Measurements from ENCODE around the gene TEX19. TPM values are rescaled to one million over a fixed set of nuclear protein-coding genes. Genes with fewer than 3 reads are reported as not detected.
A peak's percentile ranks its signal among the peaks of the same experiment; 100 is the strongest.
"Not testable (repeated sequence)": the region's sequence is repeated elsewhere in the genome, so short reads cannot be mapped to it uniquely, and the experiment has no call there.

The TEX19 gene
- total RNA-seq, 1 donor from 2014 or later, result 0.09 TPM

DNA sequence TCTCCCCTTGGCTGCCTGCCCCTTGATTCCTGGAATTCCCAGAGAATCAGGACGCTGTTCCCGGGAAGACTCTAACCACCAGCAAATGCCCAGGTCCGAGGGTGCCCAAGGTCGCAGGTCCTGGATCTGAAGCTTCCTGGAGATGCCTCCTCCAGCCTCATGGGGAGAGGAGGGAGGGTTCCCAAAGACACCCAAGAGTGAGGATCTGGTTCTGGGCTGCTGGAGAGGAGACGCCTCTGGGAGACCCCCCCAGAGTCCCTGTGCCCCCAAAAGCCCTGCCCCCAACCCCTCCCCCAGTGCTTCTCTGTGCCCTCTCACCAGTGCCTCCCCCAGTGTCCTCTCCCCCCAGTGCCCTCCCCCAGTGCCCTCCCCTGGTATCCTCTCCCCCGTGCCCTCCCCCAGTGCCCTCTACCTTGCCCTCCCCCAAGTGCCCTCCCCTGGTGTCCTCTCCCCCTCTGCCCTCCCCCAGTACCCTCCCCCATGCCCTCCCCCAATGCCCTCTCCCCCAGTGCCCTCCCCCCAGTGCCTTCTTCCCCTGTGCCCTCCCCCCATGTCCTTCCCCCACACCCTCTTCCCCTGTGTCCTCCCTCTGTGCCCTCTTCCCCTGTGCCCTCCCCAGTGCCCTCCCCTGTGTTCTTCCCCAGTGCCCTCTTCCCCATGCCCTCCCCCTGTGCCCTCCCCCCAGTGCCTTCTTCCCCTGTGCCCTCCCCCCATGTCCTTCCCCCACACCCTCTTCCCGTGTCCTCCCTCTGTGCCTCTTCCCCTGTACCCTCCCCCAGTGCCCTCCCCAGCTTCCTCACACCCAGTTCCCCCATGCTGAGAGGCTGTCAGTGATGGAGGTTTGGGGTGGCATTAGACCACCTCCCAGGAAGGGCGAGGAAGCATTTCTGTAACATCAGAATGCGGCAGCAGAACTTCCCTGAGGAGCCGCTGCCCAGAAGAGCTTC, 19.1 kb upstream of the TEX19 start:
- no peak for DNase-seq
- Mint-ChIP-seq H3K36me3 (ENCODE audit: low read depth) (peaks cover 1% of the 10 kb centered on the region), H3K27ac (no peak overlapping the region), H3K4me3 (no peak overlapping the region), H3K4me1 (peaks cover 17% of the 10 kb centered on the region), H3K9me3 (no peaks in the 10 kb centered on the region), H3K27me3 (peaks cover 4% of the 10 kb centered on the region)
- intact Hi-C loops (cut with micrococcal nuclease), result no loop called here

DNA sequence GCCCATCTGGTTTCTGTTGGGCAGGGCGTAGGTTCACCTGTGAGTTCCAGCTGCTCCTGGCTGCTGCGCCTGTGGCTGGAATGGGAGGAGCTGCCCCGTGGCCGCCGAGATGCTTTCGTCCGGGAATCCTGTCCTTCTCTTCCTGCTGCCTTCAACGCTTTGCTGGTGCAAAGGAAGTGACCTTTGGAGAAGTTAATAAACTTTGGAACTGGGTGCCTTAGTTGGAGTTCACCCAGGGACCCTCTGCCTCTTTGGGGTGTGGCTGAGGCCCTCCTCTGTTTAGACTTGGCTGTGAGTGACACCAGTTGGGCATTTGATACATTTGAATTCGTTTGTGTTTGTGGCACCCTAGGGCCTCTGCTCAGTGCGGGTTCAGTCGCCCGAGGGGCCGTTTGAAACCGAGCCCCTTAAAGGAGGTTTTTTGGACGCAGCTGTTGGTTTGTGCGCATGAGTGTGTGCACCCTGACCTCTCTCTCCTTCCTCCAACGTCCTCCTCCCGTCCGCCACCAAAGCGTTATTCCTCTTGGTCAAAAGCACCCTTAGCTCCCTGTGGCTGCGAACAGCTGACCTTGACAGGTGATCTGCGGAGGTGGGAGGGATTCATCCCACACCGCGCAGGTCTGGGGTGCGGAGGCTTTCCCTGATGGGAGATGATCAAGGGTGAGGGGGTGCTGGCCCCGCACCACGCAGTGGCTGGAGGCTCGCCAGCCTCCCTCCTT, 16.5 kb upstream of the TEX19 start:
- DNase-seq, result no peak
- H3K27ac Mint-ChIP-seq, result no peak overlapping the region
- H3K4me3 Mint-ChIP-seq, result no peak overlapping the region
- peaks cover 6% of the 10 kb centered on the region for H3K27me3 Mint-ChIP-seq
- no peaks in the 10 kb centered on the region for H3K9me3 Mint-ChIP-seq
- H3K36me3 Mint-ChIP-seq (ENCODE audit: low read depth), result no peaks in the 10 kb centered on the region
- peaks cover 10% of the 10 kb centered on the region for H3K4me1 Mint-ChIP-seq
- intact Hi-C loops (cut with micrococcal nuclease), result no loop called here

DNA sequence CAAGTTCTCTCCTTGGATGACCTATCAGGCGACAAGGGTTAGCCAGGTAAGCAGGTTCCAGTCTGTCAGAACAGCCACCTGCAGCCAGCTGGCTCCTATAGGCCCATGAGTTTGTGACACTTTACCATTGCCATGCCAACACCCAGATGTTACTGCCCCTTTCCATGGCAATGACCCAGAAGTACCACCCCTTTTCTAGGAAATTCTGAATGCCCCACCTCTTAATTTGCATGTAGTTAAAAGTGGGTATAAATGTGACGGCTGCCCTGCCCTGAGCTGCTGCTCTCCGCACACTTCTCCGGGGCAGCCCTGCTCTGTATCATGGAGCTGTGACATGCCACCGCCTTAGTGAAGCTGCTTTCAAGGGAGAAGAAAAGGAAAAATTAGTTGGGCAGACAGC, 15.5 kb upstream of the TEX19 start:
- Mint-ChIP-seq H3K9me3 (no peaks in the 10 kb centered on the region), H3K27ac (no peak overlapping the region), H3K4me3 (no peak overlapping the region), H3K27me3 (peaks cover 6% of the 10 kb centered on the region), H3K36me3 (ENCODE audit: low read depth) (no peaks in the 10 kb centered on the region), H3K4me1 (peaks cover 10% of the 10 kb centered on the region)
- intact Hi-C loops (cut with micrococcal nuclease), result no loop called here
- no peak for DNase-seq

DNA sequence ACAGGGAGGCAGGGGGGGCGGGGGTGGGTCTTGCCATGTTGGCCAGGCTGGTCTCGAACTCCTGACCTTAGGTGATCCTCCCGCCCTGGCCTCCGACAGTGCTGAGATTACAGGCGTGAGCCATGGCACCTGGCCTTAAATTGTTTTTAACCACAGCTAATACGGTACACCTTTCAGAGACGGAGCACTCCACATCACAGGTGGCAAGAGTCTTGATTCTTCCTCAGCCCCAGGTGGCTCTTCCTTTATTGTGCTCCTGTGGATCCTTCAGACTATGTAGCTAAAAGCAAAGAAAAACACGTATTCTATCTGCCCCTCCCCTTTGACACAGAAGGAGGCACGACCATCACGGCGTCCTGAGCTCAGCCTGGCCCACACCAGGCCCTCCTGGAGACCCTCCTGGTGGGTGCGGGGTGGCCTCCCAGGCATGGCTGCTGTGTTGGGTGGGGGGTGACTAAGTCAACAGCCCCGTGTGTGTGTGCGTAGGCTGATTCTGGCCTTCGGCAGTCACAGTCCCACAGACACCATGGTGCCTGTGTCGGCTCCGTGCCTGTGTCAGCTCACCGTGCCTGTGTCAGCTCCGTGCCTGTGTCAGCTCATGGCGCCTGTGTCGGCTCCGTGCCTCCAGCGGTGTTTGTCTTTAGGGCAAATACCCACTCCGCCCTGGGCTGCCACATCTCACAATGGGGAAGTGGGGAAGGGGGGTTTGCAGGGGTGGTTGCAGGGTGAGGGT, 14.7 kb upstream of the TEX19 start:
- Mint-ChIP-seq H3K4me1 (peaks cover 6% of the 10 kb centered on the region), H3K36me3 (ENCODE audit: low read depth) (no peaks in the 10 kb centered on the region), H3K4me3 (no peak overlapping the region), H3K27me3 (peaks cover 6% of the 10 kb centered on the region), H3K9me3 (no peaks in the 10 kb centered on the region), H3K27ac (no peak overlapping the region)
- intact Hi-C loops (cut with micrococcal nuclease), result no loop called here
- DNase-seq, result no peak

DNA sequence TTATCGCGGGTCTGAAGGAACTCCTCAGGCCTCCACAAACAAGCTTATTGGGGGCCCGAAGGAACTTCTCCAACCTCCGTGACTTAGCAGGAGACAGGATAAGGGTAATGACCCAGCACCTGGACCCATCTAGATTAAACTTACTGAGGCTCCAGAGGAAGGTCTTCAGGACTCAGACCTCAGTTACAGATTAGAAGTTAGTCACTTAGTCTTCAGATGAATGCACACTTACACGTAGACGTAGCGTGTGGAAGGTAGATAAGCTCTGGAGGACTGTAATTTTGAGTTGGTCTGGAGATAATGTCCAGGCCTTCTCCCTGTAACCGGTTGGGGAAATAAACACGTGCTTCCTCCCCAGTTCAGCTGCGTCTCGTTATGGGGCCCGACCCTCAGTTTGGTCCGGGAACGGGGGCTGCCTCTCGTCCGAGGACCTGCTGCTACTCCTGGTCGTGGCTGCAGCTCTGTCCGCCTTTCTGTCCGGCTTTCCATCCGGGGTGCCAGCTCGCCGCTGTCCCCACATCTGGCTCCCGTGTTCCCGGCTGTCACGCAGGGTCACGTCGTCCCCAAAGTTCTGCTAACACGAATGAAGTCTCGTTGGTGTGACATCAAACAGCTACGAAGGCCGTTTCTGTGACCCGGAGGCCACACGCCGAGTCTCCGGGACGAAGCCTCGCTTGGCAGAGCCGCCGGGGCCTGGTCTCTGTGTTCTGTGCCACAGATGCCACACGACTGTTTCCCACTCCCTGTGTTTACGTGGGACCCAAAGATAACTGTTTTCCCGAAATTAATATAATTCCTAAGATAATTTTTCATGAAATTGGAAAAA, 13.7 kb upstream of the TEX19 start:
- intact Hi-C loops (cut with micrococcal nuclease), result no loop called here
- peaks cover 8% of the 10 kb centered on the region for H3K27me3 Mint-ChIP-seq
- no peak for DNase-seq
- H3K36me3 Mint-ChIP-seq (ENCODE audit: low read depth), result no peaks in the 10 kb centered on the region
- no peak overlapping the region for H3K4me3 Mint-ChIP-seq
- no peaks in the 10 kb centered on the region for H3K9me3 Mint-ChIP-seq
- peaks cover 6% of the 10 kb centered on the region for H3K4me1 Mint-ChIP-seq
- no peak overlapping the region for H3K27ac Mint-ChIP-seq

DNA sequence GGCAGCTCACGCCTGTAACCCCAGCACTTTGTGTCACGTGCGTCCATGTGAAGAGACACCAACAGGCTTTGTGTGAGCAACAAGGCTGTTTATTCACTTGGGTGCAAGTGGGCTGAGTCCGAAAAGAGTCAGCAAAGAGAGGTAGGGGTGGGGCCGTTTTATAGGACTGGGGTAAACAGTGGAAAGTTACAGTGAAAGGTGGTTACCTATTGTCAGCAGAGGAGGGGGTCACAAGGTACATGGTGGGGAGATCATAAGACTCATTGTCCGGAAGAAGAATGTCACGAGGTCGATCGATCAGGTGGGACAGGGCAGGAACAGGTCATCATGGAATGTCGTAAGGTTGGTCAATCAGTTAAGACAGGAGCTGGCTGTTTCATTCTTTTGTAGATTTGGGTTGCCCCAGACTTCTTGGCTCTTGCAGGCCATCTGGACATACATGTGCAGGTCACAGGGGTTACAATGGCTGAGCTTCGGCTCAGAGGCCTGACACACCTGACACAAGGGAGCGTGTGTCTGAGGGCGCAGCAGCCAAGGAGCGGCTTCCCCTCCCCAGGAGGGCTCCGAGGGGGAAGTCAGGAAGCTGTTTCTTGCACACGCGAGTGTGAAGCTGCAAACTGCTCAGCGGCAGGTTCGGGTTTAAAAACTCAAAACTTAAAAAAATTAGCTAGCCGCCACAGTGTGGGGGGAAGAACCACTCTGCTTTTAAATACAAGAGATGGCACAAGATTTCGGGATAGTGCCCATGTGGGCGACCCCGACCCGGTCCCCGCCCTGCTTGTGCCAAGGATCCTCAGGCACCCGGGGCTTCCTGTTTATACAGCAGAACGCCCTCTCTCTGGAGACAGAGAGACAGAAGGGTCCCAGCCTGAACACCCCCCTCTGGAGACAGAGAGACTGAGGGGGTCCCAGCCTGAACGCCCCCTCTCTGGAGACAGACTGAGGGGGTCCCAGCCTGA, 12.4 kb upstream of the TEX19 start:
- Mint-ChIP-seq H3K4me3 (no peak overlapping the region), H3K27ac (no peak overlapping the region), H3K36me3 (ENCODE audit: low read depth) (no peaks in the 10 kb centered on the region), H3K4me1 (peaks cover 7% of the 10 kb centered on the region), H3K9me3 (no peaks in the 10 kb centered on the region), H3K27me3 (peaks cover 8% of the 10 kb centered on the region)
- intact Hi-C loops (cut with micrococcal nuclease), result no loop called here
- no peak for DNase-seq

DNA sequence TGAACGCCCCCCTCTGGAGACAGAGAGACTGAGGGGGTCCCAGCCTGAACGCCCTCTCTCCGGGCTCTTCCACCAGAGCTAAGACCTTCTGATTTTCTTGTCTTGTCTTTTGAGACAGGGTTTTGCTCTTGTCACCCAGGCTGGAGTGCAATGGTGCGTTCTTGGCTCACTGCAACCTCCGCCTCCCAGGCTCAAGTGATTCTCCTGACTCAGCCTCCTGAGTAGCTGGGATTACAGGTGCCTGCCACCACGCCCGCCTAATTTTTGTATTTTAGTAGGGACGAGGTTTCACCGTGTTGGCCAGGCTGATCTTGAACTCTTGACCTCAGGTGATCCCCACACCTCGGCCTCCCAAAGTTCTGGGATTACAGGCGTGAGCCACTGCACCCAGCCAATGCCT, 11.1 kb upstream of the TEX19 start:
- H3K4me3 Mint-ChIP-seq; H3K9me3 Mint-ChIP-seq; DNase-seq; H3K27ac Mint-ChIP-seq; H3K36me3 Mint-ChIP-seq (ENCODE audit: low read depth); H3K4me1 Mint-ChIP-seq; intact Hi-C loops (cut with micrococcal nuclease); H3K27me3 Mint-ChIP-seq: not testable (repeated sequence)

DNA sequence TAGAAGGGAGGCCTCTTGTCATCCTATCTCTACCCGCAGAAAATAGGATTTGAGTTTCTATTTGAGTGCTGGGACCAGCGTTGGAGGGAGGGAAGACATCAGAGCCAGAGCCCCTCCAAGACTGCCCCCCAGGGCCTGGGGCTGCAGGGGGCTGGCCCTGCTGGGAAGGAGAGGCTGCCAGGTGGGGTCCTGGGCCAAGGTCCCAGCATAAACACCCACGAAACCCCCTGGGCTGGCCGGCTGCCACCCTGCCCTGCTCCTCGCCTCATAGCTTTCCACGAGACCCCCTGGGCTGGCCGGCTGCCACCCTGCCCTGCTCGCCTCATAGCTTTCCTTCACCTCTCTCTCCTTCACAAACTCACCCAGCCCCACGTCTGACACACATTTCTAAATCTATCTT, 10.6 kb upstream of the TEX19 start:
- DNase-seq, result no peak
- Mint-ChIP-seq H3K27ac (no peak overlapping the region), H3K9me3 (no peaks in the 10 kb centered on the region), H3K4me1 (peaks cover 7% of the 10 kb centered on the region), H3K27me3 (peaks cover 7% of the 10 kb centered on the region), H3K36me3 (ENCODE audit: low read depth) (no peaks in the 10 kb centered on the region), H3K4me3 (no peak overlapping the region)
- intact Hi-C loops (cut with micrococcal nuclease), result no loop called here

DNA sequence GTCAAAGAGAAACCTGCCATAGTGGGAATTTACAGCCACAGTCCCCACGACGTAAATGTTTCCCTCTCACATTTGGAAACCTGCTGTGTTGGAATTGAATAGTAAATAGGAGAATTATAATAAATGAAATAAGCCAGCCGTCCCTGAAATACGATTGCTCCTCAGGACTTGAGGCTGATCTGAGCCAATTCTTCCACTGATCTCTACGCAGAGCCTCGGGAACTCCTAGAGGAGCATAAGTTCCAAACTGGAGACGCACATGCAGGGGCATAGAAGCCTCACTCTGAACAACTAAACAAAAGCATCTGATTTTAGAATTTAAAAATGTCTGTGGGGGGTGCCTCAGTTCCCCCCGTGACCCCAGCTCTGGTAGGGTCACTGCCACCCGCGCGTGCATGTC, 10.2 kb upstream of the TEX19 start:
- intact Hi-C loops (cut with micrococcal nuclease), result no loop called here
- no peak overlapping the region for H3K27ac Mint-ChIP-seq
- no peaks in the 10 kb centered on the region for H3K9me3 Mint-ChIP-seq
- H3K4me1 Mint-ChIP-seq, result peaks cover 7% of the 10 kb centered on the region
- no peak for DNase-seq
- no peak overlapping the region for H3K4me3 Mint-ChIP-seq
- no peaks in the 10 kb centered on the region for H3K36me3 Mint-ChIP-seq (ENCODE audit: low read depth)
- H3K27me3 Mint-ChIP-seq, result peaks cover 5% of the 10 kb centered on the region

DNA sequence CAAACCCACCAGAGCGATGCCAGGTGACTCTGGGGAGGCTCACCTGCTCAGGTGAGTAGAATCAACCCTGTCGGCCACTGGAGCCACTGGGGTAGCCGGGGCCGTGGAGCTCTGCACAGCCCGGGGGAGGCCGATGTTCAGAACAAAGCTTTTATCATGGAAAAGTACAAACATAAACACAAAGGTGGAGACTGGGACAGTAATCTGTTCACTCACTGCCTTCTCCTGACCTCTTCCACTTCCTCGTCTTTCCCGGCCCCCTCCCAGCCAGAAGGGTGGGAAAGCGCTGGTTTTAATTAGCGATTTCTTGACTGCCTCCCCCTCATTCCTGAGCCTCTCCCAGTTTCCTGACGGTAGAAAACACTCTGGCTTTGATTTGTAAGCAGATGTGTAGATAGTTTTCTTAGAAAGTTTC, 9.8 kb upstream of the TEX19 start:
- Mint-ChIP-seq H3K4me3 (no peak overlapping the region), H3K36me3 (ENCODE audit: low read depth) (no peaks in the 10 kb centered on the region), H3K27ac (no peak overlapping the region), H3K9me3 (no peaks in the 10 kb centered on the region), H3K27me3 (peaks cover 5% of the 10 kb centered on the region), H3K4me1 (peaks cover 7% of the 10 kb centered on the region)
- intact Hi-C loops (cut with micrococcal nuclease), result no loop called here
- no peak for DNase-seq

DNA sequence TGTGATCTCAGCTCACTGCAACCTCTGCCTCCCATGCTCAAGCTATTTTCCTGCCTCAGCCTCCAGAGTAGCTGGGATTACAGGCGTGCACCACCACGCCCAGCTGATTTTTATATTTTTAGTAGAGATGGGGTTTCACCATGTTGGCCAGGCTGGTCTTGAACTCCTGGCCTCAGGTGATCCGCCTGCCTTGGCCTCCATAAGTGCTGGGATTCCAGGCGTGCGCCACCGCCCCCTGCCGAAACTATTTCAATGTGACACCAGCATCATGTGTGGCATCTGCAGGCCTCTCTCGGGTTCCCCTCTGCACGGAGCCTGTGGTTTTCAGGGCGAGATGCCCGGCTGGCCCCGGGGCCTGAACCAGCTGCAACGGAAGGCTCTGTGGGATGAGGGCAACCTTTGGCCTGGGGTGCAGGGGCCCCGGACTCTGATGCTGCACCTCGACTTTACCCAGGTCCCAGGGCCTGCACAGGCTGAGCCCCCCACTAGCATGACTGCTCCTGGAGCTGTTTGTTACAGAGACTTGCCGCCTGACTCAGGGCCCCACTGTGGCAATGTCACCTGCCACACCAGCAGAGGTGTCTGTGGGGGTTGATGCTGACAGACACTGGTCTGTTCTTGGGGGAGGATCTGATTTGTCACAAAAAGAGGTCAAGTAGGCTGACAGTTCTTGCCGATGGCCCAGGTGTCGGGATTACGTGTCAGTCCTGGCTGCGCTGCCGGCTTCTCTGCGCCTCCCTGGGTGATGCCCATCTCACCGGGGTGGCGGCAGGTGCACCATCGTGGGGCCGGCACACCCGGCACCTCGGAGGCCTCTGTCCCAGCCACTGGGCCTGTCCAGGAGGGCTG, 8.6 kb upstream of the TEX19 start:
- peaks cover 7% of the 10 kb centered on the region for H3K27me3 Mint-ChIP-seq
- no peak overlapping the region for H3K4me3 Mint-ChIP-seq
- H3K27ac Mint-ChIP-seq, result no peak overlapping the region
- peak; percentile 83 for DNase-seq
- no peaks in the 10 kb centered on the region for H3K9me3 Mint-ChIP-seq
- no peaks in the 10 kb centered on the region for H3K36me3 Mint-ChIP-seq (ENCODE audit: low read depth)
- intact Hi-C loops (cut with micrococcal nuclease), result loop anchor here (5.0 kb wide), 1 partner anchor 202 kb away; no protein-coding TSS in a partner anchor
- peaks cover 7% of the 10 kb centered on the region for H3K4me1 Mint-ChIP-seq

DNA sequence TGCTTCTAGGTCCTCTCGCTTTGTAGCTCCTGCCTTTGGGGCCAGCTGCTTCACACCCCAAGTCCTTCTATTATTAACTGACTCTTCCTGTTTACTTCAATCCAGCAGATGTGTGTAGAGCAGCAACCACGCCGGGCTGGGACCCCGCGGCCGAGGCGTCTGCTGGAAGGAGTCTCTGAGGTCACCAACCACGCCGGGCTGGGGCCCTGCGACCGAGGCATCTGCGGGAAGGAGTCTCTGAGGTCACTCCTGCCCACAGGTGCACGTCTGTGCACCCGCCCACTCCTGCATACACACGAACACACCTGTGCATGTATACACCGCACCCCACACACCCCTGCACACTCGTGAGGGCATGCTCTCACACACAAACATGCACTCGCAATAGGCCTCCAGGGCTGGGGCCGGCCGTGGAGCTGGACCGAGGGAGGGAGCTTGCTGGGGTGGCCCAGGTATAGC, 7.8 kb upstream of the TEX19 start:
- Mint-ChIP-seq H3K36me3 (ENCODE audit: low read depth) (no peaks in the 10 kb centered on the region), H3K27ac (no peak overlapping the region), H3K4me1 (peaks cover 7% of the 10 kb centered on the region), H3K9me3 (no peaks in the 10 kb centered on the region), H3K4me3 (no peak overlapping the region), H3K27me3 (peaks cover 6% of the 10 kb centered on the region)
- intact Hi-C loops (cut with micrococcal nuclease), result loop anchor here (5.0 kb wide), 1 partner anchor 201 kb away; no protein-coding TSS in a partner anchor
- no peak for DNase-seq

Data from activated CD4-positive, alpha-beta T cell treated with anti-CD3 and anti-CD28 coated beads, Interleukin-2, amount 10 ng/mL, durations not matched to agents 24 days and 14 days (primary cell).